ENCODE measurements around the gene COMMD3.

- TF ChIP-seq RCOR1 (IDR thresholded peaks at IDR 0.05; ENCODE audit: insufficient replicate concordance, low read length) (no peak), RFX5 (IDR thresholded peaks at IDR 0.05; ENCODE audit: low read depth, low read length) (no peak), POLR2A (IDR thresholded peaks at IDR 0.05; ENCODE audit: low read depth, low read length) (no peak), CTCF (conservative IDR thresholded peaks at IDR 0.05; ENCODE audit: low read depth, low read length) (no peak), MXI1 (IDR thresholded peaks at IDR 0.05; ENCODE audit: borderline replicate concordance, low read depth, low read length) (no peak)
Observed at GRCh38 chr10:22333975-22334282, 17.7 kb downstream of the COMMD3 start.
